GM19043 (cell line): ENCODE data around the gene SWSAP1.
"Not testable (repeated sequence)": the region's sequence is repeated elsewhere in the genome, so short reads cannot be mapped to it uniquely, and the experiment has no call there.

Source experiments
- ATAC-seq: cut with Tn5 transposase; IDR thresholded peaks from one replicate; pipeline ENCODE4 v1.9.1; 2021; ENCODE audit warnings: low read depth; ENCODE audit not compliant: unreplicated experiment

The SWSAP1 gene

DNA sequence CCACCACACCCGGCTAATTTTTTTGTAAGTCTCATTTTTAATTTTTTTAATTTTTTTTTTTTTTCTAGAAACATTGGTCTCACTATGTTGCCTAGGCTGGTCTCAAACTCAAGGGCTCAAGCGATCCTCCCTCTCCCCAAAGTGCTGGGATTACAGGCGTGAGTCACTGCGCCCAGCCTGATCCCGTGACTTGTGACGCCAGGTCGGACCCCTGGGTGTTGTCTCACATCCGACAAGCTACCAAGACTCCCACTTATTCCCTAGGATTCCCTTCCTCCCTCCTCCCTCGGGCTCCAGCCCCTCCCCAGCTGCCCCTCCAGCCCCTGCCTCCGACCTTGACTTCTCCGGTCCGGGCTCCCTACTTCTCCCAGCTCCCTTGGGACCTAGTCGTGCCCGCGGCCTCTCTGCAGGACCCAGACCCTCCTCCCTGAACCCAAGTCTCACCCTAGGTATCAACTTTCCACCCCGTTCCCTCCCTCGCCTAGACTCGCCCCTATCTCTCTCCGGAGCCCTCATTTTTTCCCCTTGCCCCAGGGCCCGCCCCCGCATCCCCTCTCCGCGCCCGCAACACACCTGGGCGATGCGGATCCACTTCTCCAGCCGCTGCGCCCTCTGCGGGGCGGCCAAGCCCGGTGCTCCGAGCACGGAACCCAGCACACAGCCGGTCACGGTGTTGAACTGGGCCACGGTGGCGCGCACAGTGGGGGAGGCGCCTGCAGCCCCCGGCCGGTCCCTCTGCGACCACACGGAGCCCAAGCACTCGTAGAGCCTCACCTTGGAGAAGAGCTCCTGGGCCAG lies 31.6 kb downstream of the SWSAP1 start:
- no peak for ATAC-seq

DNA sequence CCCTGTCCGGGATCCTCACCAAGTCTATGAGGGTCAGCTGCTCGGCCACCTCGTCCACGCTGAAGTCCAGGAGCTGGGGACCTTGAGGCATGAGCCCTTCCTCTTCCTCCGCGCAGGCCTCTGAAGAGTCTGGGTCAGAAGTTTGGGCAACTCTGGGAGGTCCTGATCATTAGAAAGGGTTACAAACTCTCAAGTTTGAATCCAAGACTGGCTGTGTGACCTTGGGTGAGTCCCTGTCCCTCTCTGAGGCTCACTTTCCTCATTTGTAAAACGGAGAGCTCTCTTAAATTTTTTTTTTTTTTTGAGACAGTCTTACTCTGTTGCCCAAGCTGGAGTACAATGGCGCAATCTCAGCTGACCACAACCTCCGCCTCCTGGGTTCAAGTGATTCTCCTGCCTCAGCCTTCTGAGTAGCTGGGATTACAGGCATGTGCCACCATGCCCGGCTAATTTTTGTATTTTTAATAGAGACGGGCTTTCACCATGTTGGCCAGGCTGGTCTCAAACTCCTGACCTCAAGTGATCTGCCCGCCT lies 32.3 kb downstream of the SWSAP1 start:
- ATAC-seq: not testable (repeated sequence)

DNA sequence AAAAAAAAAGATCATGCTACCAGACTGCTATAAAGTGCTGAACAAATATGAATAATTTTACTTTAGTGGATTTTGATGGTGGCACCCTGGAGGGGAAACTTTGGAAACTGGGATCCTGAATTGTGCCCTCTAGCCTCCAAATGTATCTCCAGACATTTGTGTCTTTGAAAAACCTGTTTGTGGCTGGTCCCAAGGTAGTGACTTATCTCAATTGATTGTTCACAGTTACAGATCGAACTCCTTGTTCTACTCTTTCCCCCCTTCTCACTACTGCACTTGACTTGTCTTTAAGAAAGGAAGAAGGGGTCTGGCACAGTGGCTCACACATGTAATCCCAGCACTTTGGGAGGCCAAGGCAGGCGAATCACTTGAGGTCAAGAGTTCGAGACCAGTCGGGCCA lies 34.1 kb downstream of the SWSAP1 start:
- no peak for ATAC-seq

DNA sequence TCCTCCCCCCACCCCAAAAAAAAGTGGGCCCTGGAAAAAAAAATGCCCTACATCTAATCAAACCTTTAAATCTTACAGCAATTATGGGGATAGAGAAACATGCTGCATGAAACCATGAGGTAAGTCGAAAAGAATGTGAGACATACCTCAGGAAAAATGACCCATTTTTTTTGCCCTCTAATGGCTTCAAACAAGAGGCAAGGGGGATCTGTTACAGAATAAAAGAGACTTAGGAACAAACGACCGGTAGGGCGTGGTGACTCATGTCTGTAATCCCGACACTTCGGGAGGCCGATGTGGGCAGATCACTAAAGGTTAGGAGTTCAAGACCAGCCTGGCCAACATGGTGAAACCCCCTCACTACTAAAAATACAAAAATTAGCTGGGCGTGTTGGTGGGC lies 36.2 kb downstream of the SWSAP1 start:
- no peak for ATAC-seq

DNA sequence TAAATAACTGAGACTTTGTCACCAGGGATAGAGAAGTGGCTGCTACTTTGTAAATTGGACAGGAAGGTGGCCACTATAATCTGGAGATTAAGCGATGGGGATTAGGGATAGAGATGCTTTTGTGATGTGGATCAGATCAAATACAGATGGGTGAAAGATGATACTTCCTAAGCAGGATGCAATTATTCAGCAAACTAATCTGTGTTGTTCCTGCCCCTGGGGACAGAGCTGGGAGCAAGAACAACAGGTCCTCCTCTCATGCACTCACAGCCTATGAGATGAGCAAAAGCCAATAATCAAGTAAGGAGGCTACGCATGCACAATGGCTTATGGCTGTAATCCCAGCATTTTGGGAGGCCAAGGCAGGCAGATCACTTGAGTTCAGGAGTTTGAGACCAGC lies 40.1 kb downstream of the SWSAP1 start:
- no peak for ATAC-seq

DNA sequence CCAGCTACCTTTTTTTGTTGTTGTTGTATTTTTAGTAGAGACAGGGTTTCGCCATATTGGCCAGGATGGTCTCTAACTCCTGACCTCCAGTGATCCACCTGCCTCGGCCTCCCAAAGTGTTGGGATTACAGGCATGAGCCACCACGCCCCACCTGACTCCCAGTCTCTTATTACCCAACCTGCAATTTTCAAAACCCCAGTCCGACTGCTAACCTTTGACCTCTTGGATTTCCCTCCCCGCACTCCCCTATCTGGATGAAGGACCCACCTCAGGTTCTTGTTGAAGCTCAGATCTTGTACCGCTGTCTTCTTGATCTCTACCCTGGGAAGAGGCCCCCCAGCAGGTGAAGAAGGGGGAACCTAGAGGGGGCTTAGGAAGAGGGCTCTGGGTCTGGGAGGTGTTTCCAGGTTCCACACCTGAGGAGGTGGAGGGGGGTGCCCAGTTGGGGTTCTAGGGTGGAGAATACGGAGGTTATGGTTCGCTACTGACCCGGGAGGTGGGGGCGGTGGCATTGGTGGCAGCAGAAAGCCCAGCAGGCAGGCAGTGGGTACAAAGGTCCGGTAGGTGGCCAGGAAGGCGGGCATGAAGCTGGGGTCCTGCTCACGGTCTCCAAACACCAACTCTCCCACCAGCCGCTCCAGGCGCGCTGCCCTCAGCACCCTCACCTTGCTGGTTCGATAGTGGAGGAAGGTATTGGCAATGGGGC lies 42.0 kb downstream of the SWSAP1 start:
- no peak for ATAC-seq

DNA sequence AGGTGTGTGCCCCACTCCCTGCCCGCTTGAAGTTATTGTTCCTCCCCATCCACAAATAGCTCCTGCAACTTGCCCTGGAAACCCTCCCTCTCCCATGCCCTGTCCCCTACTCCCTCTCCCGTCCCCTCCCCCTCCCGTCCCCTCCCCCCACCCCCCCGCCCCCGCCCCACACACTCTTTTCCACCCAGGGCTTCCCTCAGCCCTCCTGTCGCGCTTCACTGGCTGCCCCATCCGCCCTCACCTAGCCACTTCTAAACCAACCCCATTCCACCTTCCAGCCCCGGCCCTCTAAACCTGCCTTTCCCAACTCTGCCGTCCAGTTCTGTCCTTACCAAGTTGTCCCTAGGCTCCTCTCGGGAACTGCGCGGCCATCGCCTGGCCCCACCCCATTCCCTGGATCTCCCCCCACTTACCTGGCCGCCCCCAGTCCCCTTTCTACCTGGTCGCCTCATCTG lies 43.7 kb downstream of the SWSAP1 start:
- ATAC-seq: no peak

DNA sequence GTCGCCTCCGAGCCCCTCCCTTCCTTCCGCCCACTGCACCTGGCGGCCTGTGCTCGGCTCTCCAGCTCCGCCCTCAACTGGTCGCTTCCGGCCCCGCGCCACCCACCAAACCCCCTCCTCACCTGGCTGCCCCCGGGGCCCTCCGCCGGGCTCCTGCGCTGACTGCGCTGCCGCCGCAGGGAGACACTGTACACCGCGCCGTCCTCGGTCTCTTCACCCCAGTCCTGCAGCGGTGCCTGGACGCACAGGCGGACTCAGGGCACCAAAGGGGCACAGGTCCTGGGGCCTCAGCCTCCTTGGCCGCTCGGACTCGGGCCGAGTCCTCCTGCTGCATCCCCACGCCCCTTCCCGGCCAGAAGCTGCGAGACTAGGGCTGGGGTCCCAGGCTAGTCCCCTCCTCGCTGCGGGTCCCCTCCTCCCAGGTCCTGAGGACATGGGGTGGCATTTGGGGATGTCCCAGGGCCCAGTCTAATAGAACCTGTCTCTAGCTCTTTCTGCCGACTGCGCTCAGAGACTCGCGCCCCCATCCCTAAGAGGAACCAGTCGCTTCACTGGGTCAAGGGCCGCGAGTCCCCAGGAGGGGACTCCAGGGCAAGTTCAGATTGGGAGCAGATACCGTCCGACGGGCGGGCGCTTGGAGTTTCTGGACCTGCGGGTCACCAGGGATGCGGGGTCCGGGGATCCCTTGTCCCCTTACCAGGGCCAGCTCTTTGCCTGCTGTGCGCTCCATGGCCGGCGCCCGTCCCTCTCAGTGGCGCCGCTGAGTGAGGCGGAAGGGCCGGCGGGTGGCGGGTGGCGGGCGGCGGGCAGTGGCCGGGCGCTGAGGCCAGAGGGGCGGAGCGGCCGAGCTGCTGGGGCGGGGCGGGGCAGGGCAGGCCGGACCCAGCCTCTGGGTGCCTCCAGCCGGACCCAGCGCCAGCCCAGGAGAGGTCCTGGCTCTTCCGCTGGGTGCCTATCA lies 44.4 kb downstream of the SWSAP1 start, which contains the start of gene RGL3:
Gene RGL3 (minus strand): TSS at position 766 of the 958 bp plus-strand sequence. CDS start 36 bp downstream, at position 730.
- no peak for ATAC-seq

DNA sequence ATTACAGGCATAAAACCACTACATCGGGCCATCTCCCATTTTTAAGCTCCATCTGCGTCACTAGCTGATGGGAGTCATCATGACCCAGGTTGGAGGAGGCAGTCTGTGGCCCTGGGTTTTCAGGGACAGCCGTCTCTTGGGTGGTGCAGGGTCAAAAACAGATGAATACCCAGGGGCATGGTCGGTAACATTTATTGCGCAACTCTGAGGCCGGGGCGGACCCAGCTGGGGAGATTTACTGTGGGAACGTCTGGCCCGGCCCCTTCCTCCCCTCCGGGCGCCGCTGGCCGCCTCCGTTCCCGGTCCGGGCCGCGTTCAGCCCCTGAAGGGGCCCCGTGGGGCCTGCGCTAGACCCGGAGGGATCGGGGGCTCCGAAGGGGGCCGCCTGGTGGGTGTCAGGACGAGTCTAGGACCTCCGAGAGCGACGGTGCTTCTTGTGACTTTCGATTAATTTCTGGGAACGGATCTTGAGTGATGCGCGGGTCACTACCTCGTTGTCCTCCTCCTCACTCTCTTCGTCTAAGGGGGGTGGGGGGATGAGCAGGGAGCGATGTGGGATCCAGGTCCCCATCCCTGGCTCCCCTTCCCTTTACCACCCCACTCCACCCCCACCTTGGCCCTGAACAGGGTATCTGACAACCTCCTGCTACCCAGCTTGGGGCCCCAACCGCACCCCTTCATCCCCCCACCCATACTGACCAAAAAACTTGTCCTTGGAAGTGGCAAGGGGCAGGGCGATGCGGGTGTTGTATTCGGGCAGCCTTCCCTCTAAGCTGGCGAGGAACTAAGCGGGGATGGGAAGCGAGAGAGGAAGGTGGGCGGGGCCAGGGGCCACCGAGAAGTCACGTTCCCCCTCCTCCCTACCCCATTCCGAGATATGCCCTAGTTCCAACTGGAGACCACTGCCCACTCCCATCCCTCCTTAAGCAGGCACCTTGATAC lies 46.2 kb downstream of the SWSAP1 start:
- ATAC-seq: no peak

DNA sequence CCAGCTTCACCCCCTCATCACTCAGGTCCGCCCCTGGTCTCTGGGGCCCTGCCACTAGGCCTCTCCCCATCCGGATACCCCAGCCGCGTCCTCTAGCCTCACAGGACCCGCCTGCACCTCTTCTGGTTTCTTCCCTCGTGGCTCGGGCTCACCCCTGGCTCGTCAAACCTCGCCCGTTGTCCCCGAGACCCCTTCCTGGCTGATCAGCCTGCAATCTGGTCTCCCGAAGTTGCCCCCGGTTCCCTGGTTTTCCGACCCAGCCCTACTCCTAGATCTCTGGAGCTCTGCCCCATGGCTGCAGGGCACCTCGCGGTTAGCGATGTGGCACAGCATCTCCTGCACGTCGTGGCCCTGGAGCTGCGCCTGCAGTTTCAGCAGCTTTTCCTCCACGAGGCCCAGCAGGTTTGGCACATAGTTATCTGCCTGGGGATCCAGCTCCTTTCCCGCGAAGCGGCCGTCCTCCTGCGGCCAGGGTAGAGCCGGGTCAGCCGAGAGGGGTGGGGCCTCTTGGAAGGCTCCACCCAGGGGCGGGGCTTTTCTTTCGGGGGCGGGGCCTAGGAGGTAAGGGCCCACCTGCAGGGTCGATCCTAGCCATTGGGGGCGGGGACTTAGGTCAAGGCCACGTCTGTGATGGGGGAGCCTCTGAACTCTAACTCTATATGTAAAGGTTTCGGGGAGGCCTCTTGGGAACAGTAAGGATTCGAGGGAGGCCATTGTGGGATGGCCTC lies 47.1 kb downstream of the SWSAP1 start:
- no peak for ATAC-seq

DNA sequence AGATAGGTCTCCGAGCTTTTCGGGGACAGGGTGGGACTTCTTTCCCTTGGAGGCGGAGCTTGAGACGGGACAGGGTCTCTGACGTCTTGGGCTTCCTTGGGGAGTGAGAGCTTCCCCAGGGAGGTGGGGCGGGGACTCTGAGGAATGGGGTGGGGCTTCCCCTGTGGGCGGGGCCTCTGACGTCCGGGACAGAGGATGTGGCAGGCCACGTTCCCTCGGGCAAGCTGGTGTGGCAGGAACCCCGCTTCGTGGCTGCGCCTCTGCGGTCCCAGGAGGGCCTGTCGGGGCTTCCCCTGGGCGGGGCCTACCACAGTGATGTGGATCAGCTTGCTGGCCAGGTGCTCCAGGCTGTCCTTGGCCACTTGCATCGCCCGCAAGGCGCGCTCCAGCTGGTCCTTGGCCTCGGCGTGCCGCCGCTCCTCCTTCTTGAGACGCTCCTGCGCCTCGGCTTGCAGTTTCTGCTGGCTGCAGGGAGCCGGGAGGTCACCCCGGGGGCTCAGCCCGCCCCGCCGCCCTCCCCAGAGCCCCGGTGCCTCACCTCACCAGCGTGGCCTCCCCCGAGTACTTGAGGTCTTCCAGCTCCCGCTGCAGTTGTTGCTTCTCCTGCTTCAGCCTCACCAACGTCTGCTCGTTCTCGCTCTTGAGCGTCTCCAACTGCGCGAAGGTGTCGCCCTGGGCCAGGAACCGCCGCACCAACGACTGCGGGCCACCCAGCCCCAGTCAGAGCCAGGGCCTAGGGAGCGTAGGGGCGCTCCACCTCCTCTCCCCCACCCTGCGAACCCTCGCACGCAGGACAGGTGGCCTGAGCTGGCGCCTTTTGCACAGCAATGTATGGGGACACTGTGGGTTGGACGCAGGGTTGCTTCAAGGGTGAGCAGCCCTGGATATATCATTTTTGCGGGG lies 47.9 kb downstream of the SWSAP1 start:
- peak; percentile 46 for ATAC-seq

DNA sequence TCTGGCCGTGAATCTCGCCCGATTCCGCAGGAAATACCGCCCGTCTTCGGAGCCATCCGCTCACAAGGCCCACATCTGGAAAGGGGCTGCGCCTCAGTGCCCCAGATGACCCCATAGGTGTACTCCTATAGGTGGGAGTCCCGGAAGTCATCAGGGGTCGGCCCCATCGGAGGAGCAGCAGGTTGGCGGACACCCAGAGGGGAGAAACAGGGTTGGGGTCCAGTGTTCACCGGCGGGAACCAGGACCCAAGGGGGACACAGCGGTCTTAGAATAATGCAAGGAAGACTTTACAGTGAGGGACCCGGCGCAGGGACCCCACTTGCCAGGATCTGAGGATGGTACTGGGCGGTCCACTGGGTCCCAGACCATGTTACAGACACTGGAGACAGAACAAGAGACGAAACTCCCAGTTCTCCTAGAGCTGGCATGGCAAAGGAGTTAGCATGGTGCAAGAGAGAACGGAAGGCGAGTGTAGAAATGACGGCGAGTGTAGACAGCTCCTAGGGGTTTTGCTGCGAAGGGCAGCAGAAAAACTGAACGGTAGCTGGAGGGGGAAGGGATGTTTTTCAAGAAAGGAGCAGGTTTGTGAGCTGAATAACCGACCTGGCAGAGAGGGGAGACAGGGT lies 48.8 kb downstream of the SWSAP1 start:
- no peak for ATAC-seq

DNA sequence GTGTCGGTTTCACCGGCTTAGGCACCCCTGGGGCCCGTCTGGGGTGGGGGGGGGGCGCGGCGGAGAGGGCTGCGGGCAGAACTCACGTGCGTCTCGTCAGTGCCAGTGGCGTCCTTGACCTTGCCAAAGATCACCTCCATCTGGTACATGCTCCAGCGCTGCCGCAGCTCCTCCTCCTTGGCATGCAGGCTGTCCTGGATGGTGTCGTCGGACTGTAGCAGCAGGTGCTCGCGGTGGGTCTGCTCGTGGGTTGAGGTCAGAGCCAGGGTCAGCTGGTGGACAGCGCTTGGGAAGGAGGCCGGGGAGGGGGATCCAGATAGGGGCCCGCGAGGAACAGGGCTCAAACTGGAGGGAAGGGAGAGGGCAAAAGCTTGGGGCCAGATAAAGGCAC lies 49.3 kb downstream of the SWSAP1 start:
- ATAC-seq: no peak
